Measurements from ENCODE around the gene FNIP1.

DNA sequence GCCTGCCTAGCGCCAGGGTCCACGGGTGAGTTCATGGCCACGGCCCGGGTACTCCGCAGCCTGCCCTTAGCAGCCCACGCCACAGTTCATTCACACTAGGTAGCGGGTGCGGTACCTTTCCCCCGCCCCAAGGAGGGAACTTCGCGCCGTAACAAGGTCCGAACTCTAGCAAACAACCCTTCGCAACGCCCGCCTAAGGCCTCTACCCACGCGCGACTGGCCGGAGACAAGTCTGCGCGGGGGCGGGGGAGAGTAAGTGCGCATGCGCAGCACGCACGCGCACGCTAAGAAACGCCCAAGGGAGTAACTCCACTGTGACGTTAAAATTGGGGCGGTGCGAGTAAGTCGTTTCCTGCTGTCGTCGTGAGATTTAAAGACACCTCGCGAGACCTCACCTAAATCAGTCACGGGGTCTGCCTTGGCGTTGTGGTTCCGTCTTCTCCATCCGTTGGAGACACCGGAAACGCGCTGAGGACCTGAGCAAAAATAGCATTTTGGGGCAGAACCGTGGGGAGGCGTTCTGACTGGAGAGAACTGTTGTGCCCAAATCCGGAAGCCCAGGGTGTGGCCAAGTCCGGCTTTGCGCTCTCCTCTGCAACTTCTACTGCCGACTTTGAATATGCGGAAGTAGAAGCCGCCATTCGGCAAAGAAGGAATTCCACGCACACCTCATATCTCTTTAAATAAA, 161.7 kb downstream of the FNIP1 start, which contains the start of gene RAPGEF6:
- TF ChIP-seq BHLHE40 (IDR thresholded peaks at IDR 0.05; ENCODE audit: borderline replicate concordance) (no peak), FOXK2 (IDR thresholded peaks at IDR 0.05) (no peak), CTBP1 (IDR thresholded peaks at IDR 0.05; ENCODE audit: borderline replicate concordance) (no peak), SP1 (IDR thresholded peaks at IDR 0.05) (no peak), TARDBP (IDR thresholded peaks at IDR 0.05) (peak; percentile 96), L3MBTL2 (conservative IDR thresholded peaks at IDR 0.05) (peak; percentile 49; the same call in 1 of the 2 replicates), FOXA1 (IDR thresholded peaks at IDR 0.05) (no peak), FOXM1 (IDR thresholded peaks at IDR 0.05; ENCODE audit: borderline replicate concordance) (no peak), ELF4 (IDR thresholded peaks at IDR 0.05) (peak; percentile 88), ARNT (IDR thresholded peaks at IDR 0.05) (no peak)
- TF ChIP-seq, protein P1, sequence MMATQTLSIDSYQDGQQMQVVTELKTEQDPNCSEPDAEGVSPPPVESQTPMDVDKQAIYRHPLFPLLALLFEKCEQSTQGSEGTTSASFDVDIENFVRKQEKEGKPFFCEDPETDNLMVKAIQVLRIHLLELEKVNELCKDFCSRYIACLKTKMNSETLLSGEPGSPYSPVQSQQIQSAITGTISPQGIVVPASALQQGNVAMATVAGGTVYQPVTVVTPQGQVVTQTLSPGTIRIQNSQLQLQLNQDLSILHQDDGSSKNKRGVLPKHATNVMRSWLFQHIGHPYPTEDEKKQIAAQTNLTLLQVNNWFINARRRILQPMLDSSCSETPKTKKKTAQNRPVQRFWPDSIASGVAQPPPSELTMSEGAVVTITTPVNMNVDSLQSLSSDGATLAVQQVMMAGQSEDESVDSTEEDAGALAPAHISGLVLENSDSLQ (IDR thresholded peaks at IDR 0.05) = peak; percentile 50

Data from HEK293T (cell line).